ENCODE measurements around the gene SLC26A8.

GRCh38 chr6:36020154-36020553 is 4.3 kb downstream of the SLC26A8 start:
- TF ChIP-seq REST (IDR thresholded peaks at IDR 0.05; ENCODE audit: borderline replicate concordance) (no peak), RAD21 (conservative IDR thresholded peaks at IDR 0.05) (no peak), POLR2AphosphoS5 (IDR thresholded peaks at IDR 0.05) (no peak), MXI1 (conservative IDR thresholded peaks at IDR 0.05; ENCODE audit: poor library complexity, severe bottlenecking) (no peak)
- TF ChIP-seq, protein P1, sequence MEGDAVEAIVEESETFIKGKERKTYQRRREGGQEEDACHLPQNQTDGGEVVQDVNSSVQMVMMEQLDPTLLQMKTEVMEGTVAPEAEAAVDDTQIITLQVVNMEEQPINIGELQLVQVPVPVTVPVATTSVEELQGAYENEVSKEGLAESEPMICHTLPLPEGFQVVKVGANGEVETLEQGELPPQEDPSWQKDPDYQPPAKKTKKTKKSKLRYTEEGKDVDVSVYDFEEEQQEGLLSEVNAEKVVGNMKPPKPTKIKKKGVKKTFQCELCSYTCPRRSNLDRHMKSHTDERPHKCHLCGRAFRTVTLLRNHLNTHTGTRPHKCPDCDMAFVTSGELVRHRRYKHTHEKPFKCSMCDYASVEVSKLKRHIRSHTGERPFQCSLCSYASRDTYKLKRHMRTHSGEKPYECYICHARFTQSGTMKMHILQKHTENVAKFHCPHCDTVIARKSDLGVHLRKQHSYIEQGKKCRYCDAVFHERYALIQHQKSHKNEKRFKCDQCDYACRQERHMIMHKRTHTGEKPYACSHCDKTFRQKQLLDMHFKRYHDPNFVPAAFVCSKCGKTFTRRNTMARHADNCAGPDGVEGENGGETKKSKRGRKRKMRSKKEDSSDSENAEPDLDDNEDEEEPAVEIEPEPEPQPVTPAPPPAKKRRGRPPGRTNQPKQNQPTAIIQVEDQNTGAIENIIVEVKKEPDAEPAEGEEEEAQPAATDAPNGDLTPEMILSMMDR (IDR thresholded peaks at IDR 0.05; ENCODE audit: poor library complexity, severe bottlenecking), result no peak
